Tibial nerve (tissue), 4 donors: ENCODE results near the gene LRRC15. TPM values are rescaled to one million over a fixed set of nuclear protein-coding genes. Genes with fewer than 3 reads are reported as not detected.
A peak's percentile ranks its signal among the peaks of the same experiment; 100 is the strongest.

Experiments used
- DNase-seq, 2 donors: peaks; one replicate each; pipeline ENCODE4 v3.0.0-alpha.2; 2019; ENCODE audit warnings: low spot score in 2 of 2
- H3K27ac ChIP-seq, 4 donors: fragments of 200-600 bp; sonication (generic) in 3 of 4; one replicate each; pipeline ENCODE4 v1.5.1; 2017 to 2019; ENCODE audit warnings: mild to moderate bottlenecking in 1 of 4
- H3K27me3 ChIP-seq, 2 donors: fragments of 200-600 bp; sonication (generic) in 1 of 2; one replicate each; pipeline versions ENCODE4 v1.5.1 to v1.6.0; 2017 to 2019
- H3K36me3 ChIP-seq, 3 donors: fragments of 200-600 bp; sonication (generic); one replicate each; pipeline ENCODE4 v1.5.1; 2018 to 2019
- H3K4me1 ChIP-seq, 4 donors: fragments of 200-600 bp; sonication (generic) in 3 of 4; one replicate each; pipeline ENCODE4 v1.5.1; 2017 to 2019
- H3K4me3 ChIP-seq, 4 donors: fragments of 200-600 bp; sonication (generic) in 3 of 4; one replicate each; pipeline ENCODE4 v1.5.1; 2017 to 2019; ENCODE audit warnings: mild to moderate bottlenecking in 1 of 4, moderate library complexity in 1 of 4
- H3K9me3 ChIP-seq, 4 donors: fragments of 200-600 bp; sonication (generic) in 3 of 4; one replicate each; pipeline ENCODE4 v1.5.1; 2017 to 2019
- CTCF ChIP-seq, 5 experiments: fragments of 200-600 bp in 3 of 5; fragments of 450-650 bp in 2 of 5; sonication (generic) in 3 of 5; IDR thresholded peaks; one replicate each; pipeline ENCODE4 v1.5.1; 2016 to 2019; ENCODE audit warnings: antibody characterized with exemption in 5 of 5, mild to moderate bottlenecking in 3 of 5, moderate library complexity in 2 of 5
- EP300 ChIP-seq, 2 donors: sonication (generic); formaldehyde crosslinking; IDR thresholded peaks; one replicate each; pipeline ENCODE4 v1.6.1; 2017; ENCODE audit warnings: antibody characterized with exemption in 2 of 2, mild to moderate bottlenecking in 1 of 2
- POLR2A ChIP-seq, 2 donors: fragments of 450-650 bp; IDR thresholded peaks; one replicate each; pipeline ENCODE4 v1.6.1; 2017; ENCODE audit warnings: antibody characterized with exemption in 2 of 2, mild to moderate bottlenecking in 2 of 2, moderate library complexity in 2 of 2
- WGBS, 2 donors: methylation state at CpG; one replicate each; pipeline ENCODE4 v1.1.5; 2018; 5-methylcytosine and 5-hydroxymethylcytosine counted together
- total RNA-seq, 4 donors: library from RNA; depleted of rRNA; stranded (reverse); fragments of >200 nt; gene quantifications; one replicate each; pipeline ENCODE4 v1.1.0, GENCODE V29; 2016

LRRC15 gene
- total RNA-seq, 4 donors from 2014 or later, result not detected

- TF ChIP-seq CTCF (IDR thresholded peaks at IDR 0.05) (no peak), POLR2A (IDR thresholded peaks at IDR 0.05) (no peak), EP300 (IDR thresholded peaks at IDR 0.05) (no peak)
- H3K36me3 ChIP-seq, result peaks cover 0 to 5% (median 0%) of the 10 kb centered on the region in 3 donors
- H3K9me3 ChIP-seq, result no peaks in the 10 kb centered on the region
- no peak for DNase-seq
- H3K4me1 ChIP-seq, result peaks cover 0 to 35% (median 21%) of the 10 kb centered on the region in 4 donors
- 21 to 25% methylated on average over 41 to 71 of the region's 73 CpGs for WGBS, 2 donors
- peaks cover 0 to 18% of the 10 kb centered on the region in 2 donors for H3K27me3 ChIP-seq
- peak overlapping the region in 2 of 4 donors; percentile 33 to 40 for H3K4me3 ChIP-seq
- peak overlapping the region in 2 of 4 donors; percentile 23 to 34 for H3K27ac ChIP-seq
These were observed 27.6 kb upstream of the LRRC15 start for GRCh38 chr3:194396859-194397756.

DNA sequence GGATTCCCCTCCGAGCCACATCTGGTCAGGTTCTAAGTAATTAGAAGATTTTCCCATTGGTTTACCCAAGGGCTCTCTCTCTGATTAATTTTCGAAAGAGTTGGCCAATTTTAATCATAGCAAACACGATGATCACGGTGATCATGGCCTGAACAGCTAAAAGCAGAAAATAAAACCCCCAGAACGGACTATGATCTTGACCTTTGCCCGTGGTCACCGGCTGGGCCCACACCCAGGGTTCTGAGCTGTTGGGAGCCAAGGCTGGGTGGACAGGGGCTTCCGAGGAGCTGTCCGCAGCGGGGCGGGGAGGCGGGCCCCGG is 27.0 kb upstream of the LRRC15 start:
- no peaks in the 10 kb centered on the region for H3K9me3 ChIP-seq
- H3K36me3 ChIP-seq, result no peaks in the 10 kb centered on the region
- peaks cover 0 to 18% of the 10 kb centered on the region in 2 donors for H3K27me3 ChIP-seq
- no peak for DNase-seq
- TF ChIP-seq POLR2A (IDR thresholded peaks at IDR 0.05), result no peak
- no peak for TF ChIP-seq CTCF (IDR thresholded peaks at IDR 0.05)
- no peak for TF ChIP-seq EP300 (IDR thresholded peaks at IDR 0.05)
- H3K4me3 ChIP-seq, result peak overlapping the region in 2 of 4 donors; percentile 33 to 40
- WGBS, 2 donors, result 15 to 16% methylated on average over 7 to 13 of the region's 13 CpGs
- H3K4me1 ChIP-seq, result peaks cover 0 to 35% (median 21%) of the 10 kb centered on the region in 4 donors
- peak overlapping the region in 2 of 4 donors; percentile 23 to 34 for H3K27ac ChIP-seq

DNA sequence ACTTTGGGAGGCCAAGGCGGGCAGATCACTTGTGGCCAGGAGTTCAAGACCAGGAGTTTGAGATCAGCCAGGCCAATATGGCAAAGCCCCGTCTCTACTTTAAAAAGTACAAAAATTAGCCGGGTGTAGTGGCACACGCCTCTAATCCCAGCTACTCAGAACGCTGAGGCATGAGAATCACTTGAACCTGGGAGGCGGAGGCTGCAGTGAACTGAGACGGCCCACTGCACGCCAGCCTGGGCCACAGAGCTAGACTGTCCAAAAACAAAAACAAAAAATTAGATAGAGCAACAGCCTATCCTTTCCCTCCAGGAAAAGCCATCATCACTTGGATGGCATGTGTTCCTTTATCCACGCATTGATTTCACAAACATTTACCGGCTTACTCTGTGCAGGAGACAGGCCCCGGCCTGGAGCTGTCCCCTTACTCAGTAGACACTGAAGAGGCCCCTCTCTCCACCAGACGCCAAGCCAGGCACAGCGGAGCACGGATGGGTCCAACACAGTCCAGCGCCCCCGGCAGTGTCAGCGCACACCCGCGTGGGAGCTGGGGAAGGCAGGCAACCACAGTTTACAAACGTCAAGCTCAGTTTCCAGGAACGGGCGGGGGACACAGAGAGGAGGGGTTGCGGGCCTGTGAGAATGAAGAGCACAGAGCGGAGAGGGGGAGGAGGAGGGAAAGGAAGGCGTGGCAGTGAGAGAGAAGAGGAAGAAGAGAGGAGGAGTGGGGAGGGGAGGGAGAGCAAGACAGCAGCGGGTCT is 26.4 kb upstream of the LRRC15 start:
- peak in 1 of 2 donors; percentile 47 for DNase-seq
- peaks cover 0 to 35% (median 21%) of the 10 kb centered on the region in 4 donors for H3K4me1 ChIP-seq
- H3K27me3 ChIP-seq, result peaks cover 0 to 18% of the 10 kb centered on the region in 2 donors
- peak overlapping the region in 2 of 4 donors; percentile 33 to 40 for H3K4me3 ChIP-seq
- TF ChIP-seq EP300 (IDR thresholded peaks at IDR 0.05) (no peak), POLR2A (IDR thresholded peaks at IDR 0.05) (no peak), CTCF (IDR thresholded peaks at IDR 0.05) (no peak)
- H3K9me3 ChIP-seq, result peaks cover 0 to 4% (median 2%) of the 10 kb centered on the region in 4 donors
- H3K36me3 ChIP-seq, result no peaks in the 10 kb centered on the region
- H3K27ac ChIP-seq, result peak overlapping the region in 1 of 4 donors; percentile 34
- 28 to 33% methylated on average over 23 to 26 of the region's 26 CpGs for WGBS, 2 donors

DNA sequence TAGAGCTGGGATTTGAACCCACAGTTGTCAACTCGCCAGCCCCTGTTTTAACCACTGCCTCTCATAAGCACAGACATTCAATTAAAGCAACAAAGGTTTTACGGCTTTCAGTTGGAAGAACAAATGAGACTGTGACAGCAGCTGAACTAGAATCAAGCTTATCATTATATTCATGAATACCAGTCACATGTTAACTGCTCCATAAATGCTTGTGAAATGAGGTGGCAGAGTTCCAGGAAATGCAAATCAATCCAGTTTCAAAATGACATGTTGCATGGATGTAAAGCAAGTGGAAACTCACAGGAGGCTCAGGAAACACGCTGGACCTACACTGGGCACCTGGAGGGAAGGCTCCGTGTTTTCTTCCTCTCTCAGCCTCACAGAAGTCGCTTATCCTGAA is 25.7 kb upstream of the LRRC15 start:
- WGBS, 2 donors, result 54 to 68% methylated on average over 5 of the region's 5 CpGs
- Histone ChIP-seq H3K4me1 (peaks cover 0 to 35% (median 21%) of the 10 kb centered on the region in 4 donors), H3K9me3 (peaks cover 0 to 9% (median 4%) of the 10 kb centered on the region in 4 donors), H3K27ac (no peak overlapping the region), H3K4me3 (no peak overlapping the region), H3K36me3 (no peaks in the 10 kb centered on the region), H3K27me3 (peaks cover 0 to 18% of the 10 kb centered on the region in 2 donors)
- TF ChIP-seq POLR2A (IDR thresholded peaks at IDR 0.05) (no peak), EP300 (IDR thresholded peaks at IDR 0.05) (no peak), CTCF (IDR thresholded peaks at IDR 0.05) (no peak)
- DNase-seq, result no peak
